ENCODE data around the gene MEF2C. TPM values are rescaled to one million over a fixed set of nuclear protein-coding genes. Genes with fewer than 3 reads are reported as not detected.

MEF2C gene
- total RNA-seq, 3 donors from 2014 or later = 0.76 to 3.1 (median 1.4) TPM

- ATAC-seq (no peak), DNase-seq (no peak)
- Mint-ChIP-seq H3K27me3 (ENCODE audit: low read depth) (peaks cover 24% of the 10 kb centered on the region), H3K4me3 (no peak overlapping the region), H3K9me3 (no peaks in the 10 kb centered on the region), H3K4me1 (ENCODE audit: low read depth) (no peaks in the 10 kb centered on the region), H3K36me3 (ENCODE audit: insufficient read depth) (no peaks in the 10 kb centered on the region)
Observed at GRCh38 chr5:88719434-88719833, 163.6 kb downstream of the MEF2C start.

GRCh38 chr5:88718736-88719135 lies 164.2 kb downstream of the MEF2C start:
- H3K36me3 Mint-ChIP-seq (ENCODE audit: insufficient read depth) = no peaks in the 10 kb centered on the region
- no peak for DNase-seq
- no peaks in the 10 kb centered on the region for H3K4me1 Mint-ChIP-seq (ENCODE audit: low read depth)
- no peaks in the 10 kb centered on the region for H3K9me3 Mint-ChIP-seq
- peaks cover 20% of the 10 kb centered on the region for H3K27me3 Mint-ChIP-seq (ENCODE audit: low read depth)
- no peak overlapping the region for H3K4me3 Mint-ChIP-seq
- ATAC-seq = no peak

- H3K9me3 Mint-ChIP-seq = no peaks in the 10 kb centered on the region
- H3K4me3 Mint-ChIP-seq = no peak overlapping the region
Observed at GRCh38 chr5:88716101-88716500, 166.9 kb downstream of the MEF2C start.

GRCh38 chr5:88715503-88715902 lies 167.5 kb downstream of the MEF2C start:
- H3K9me3 Mint-ChIP-seq = no peaks in the 10 kb centered on the region
- H3K4me1 Mint-ChIP-seq (ENCODE audit: low read depth) = no peaks in the 10 kb centered on the region
- no peak for ATAC-seq
- peaks cover 15% of the 10 kb centered on the region for H3K27me3 Mint-ChIP-seq (ENCODE audit: low read depth)
- DNase-seq = no peak
- no peak overlapping the region for H3K4me3 Mint-ChIP-seq
- no peaks in the 10 kb centered on the region for H3K36me3 Mint-ChIP-seq (ENCODE audit: insufficient read depth)

More at GRCh38 chr5:88716101-88716500, 166.9 kb downstream of the MEF2C start:
- Mint-ChIP-seq H3K36me3 (ENCODE audit: insufficient read depth) (no peaks in the 10 kb centered on the region), H3K4me1 (ENCODE audit: low read depth) (no peaks in the 10 kb centered on the region), H3K27me3 (ENCODE audit: low read depth) (peaks cover 17% of the 10 kb centered on the region)
- ATAC-seq (no peak), DNase-seq (no peak)

- Mint-ChIP-seq H3K36me3 (ENCODE audit: insufficient read depth) (no peaks in the 10 kb centered on the region), H3K4me3 (no peak overlapping the region), H3K27me3 (ENCODE audit: low read depth) (peaks cover 12% of the 10 kb centered on the region)
Observed at GRCh38 chr5:88713818-88714217, 169.2 kb downstream of the MEF2C start.

GRCh38 chr5:88708682-88709398 lies 174.1 kb downstream of the MEF2C start:
- no peaks in the 10 kb centered on the region for H3K36me3 Mint-ChIP-seq (ENCODE audit: insufficient read depth)
- no peak for DNase-seq
- H3K4me1 Mint-ChIP-seq (ENCODE audit: low read depth) = no peaks in the 10 kb centered on the region
- H3K9me3 Mint-ChIP-seq = no peaks in the 10 kb centered on the region
- no peak for ATAC-seq
- H3K27me3 Mint-ChIP-seq (ENCODE audit: low read depth) = peaks cover 5% of the 10 kb centered on the region
- no peak overlapping the region for H3K4me3 Mint-ChIP-seq

More at GRCh38 chr5:88713818-88714217, 169.2 kb downstream of the MEF2C start:
- Mint-ChIP-seq H3K4me1 (ENCODE audit: low read depth) (no peaks in the 10 kb centered on the region), H3K9me3 (no peaks in the 10 kb centered on the region)
- no peak for DNase-seq
- ATAC-seq = no peak

- no peaks in the 10 kb centered on the region for H3K36me3 Mint-ChIP-seq (ENCODE audit: insufficient read depth)
- H3K4me3 Mint-ChIP-seq = no peak overlapping the region
- peaks cover 5% of the 10 kb centered on the region for H3K27me3 Mint-ChIP-seq (ENCODE audit: low read depth)
- ATAC-seq (no peak), DNase-seq (no peak)
- H3K9me3 Mint-ChIP-seq = no peaks in the 10 kb centered on the region
- no peaks in the 10 kb centered on the region for H3K4me1 Mint-ChIP-seq (ENCODE audit: low read depth)
Observed at GRCh38 chr5:88708021-88708420, 175.0 kb downstream of the MEF2C start.

- Mint-ChIP-seq H3K36me3 (ENCODE audit: insufficient read depth) (no peaks in the 10 kb centered on the region), H3K4me3 (no peak overlapping the region), H3K9me3 (no peaks in the 10 kb centered on the region), H3K4me1 (ENCODE audit: low read depth) (no peaks in the 10 kb centered on the region), H3K27me3 (ENCODE audit: low read depth) (peaks cover 8% of the 10 kb centered on the region)
- DNase-seq (no peak), ATAC-seq (no peak)
Observed at GRCh38 chr5:88707216-88707965, 175.6 kb downstream of the MEF2C start.

- no peaks in the 10 kb centered on the region for H3K4me1 Mint-ChIP-seq (ENCODE audit: low read depth)
- ATAC-seq (no peak), DNase-seq (no peak)
- H3K9me3 Mint-ChIP-seq = no peaks in the 10 kb centered on the region
- H3K4me3 Mint-ChIP-seq = no peak overlapping the region
- no peaks in the 10 kb centered on the region for H3K36me3 Mint-ChIP-seq (ENCODE audit: insufficient read depth)
- H3K27me3 Mint-ChIP-seq (ENCODE audit: low read depth) = peaks cover 37% of the 10 kb centered on the region
Observed at GRCh38 chr5:88702332-88702731, 180.7 kb downstream of the MEF2C start.

- H3K9me3 Mint-ChIP-seq = no peaks in the 10 kb centered on the region
- no peaks in the 10 kb centered on the region for H3K36me3 Mint-ChIP-seq (ENCODE audit: insufficient read depth)
- no peaks in the 10 kb centered on the region for H3K4me1 Mint-ChIP-seq (ENCODE audit: low read depth)
- H3K27me3 Mint-ChIP-seq (ENCODE audit: low read depth) = peaks cover 56% of the 10 kb centered on the region
- DNase-seq (no peak), ATAC-seq (no peak)
- H3K4me3 Mint-ChIP-seq = no peak overlapping the region
Observed at GRCh38 chr5:88700121-88700520, 182.9 kb downstream of the MEF2C start.

GRCh38 chr5:88698290-88698689 lies 184.7 kb downstream of the MEF2C start:
- peaks cover 66% of the 10 kb centered on the region for H3K27me3 Mint-ChIP-seq (ENCODE audit: low read depth)
- no peak overlapping the region for H3K4me3 Mint-ChIP-seq
- no peaks in the 10 kb centered on the region for H3K36me3 Mint-ChIP-seq (ENCODE audit: insufficient read depth)
- DNase-seq (no peak), ATAC-seq (no peak)
- no peaks in the 10 kb centered on the region for H3K9me3 Mint-ChIP-seq
- H3K4me1 Mint-ChIP-seq (ENCODE audit: low read depth) = no peaks in the 10 kb centered on the region

GRCh38 chr5:88696466-88696865 lies 186.5 kb downstream of the MEF2C start:
- Mint-ChIP-seq H3K4me3 (no peak overlapping the region), H3K4me1 (ENCODE audit: low read depth) (peaks cover under 1% of the 10 kb centered on the region), H3K36me3 (ENCODE audit: insufficient read depth) (no peaks in the 10 kb centered on the region), H3K27me3 (ENCODE audit: low read depth) (peaks cover 76% of the 10 kb centered on the region), H3K9me3 (no peaks in the 10 kb centered on the region)
- no peak for DNase-seq
- no peak for ATAC-seq

- Mint-ChIP-seq H3K4me1 (ENCODE audit: low read depth) (peaks cover 5% of the 10 kb centered on the region), H3K27me3 (ENCODE audit: low read depth) (peaks cover 79% of the 10 kb centered on the region), H3K9me3 (no peaks in the 10 kb centered on the region), H3K4me3 (no peak overlapping the region), H3K36me3 (ENCODE audit: insufficient read depth) (no peaks in the 10 kb centered on the region)
- ATAC-seq = no peak
- DNase-seq = no peak
Observed at GRCh38 chr5:88695931-88696330, 187.1 kb downstream of the MEF2C start.

GRCh38 chr5:88695232-88695631 lies 187.8 kb downstream of the MEF2C start:
- ATAC-seq (no peak), DNase-seq (no peak)
- Mint-ChIP-seq H3K36me3 (ENCODE audit: insufficient read depth) (no peaks in the 10 kb centered on the region), H3K9me3 (no peaks in the 10 kb centered on the region), H3K27me3 (ENCODE audit: low read depth) (peaks cover 83% of the 10 kb centered on the region), H3K4me1 (ENCODE audit: low read depth) (peaks cover 12% of the 10 kb centered on the region), H3K4me3 (no peak overlapping the region)
